HepG2 (cell line): ENCODE measurements around the gene CACTIN. TPM values are rescaled to one million over a fixed set of nuclear protein-coding genes. Genes with fewer than 3 reads are reported as not detected.

ENCODE experiments used
- ATAC-seq: fragments of 200-7000 bp; cut with Tn5 transposase; 3 replicates; pipeline ENCODE4 v1.9.1; 2020; ENCODE audit warnings: mild to moderate bottlenecking, moderate library complexity
- BruUV-seq: library from RNA; stranded (reverse); fragments of 400-500 nt; replicated peaks from 2 replicates; lab custom pipeline; 2021; lab: Mats Ljungman, UMichigan
- CTCF ChIA-PET: fragments of 300-600 bp; formaldehyde crosslinking; extraction: SDS; loops from one replicate; lab custom pipeline; 2021; ENCODE audit warnings: low total read pairs, inconsistent platforms, low intra/inter-chr PET ratio; lab: Yijun Ruan, JAX
- POLR2A ChIA-PET: fragments of 350-600 bp; sonication (Branson Sonifier 250); formaldehyde crosslinking; loops from one replicate; lab custom pipeline; 2020; ENCODE audit warnings: antibody characterized with exemption, inconsistent platforms; lab: Yijun Ruan, JAX
- DNase-seq: peaks from one replicate; pipeline ENCODE4 v3.0.0-alpha.2; 2015; ENCODE audit warnings: low spot score
- FAIRE-seq: peaks from 3 replicates; lab custom pipeline; 2011; peaks lifted over from hg19 to GRCh38; lab: Jason Lieb, UNC
- H2AFZ ChIP-seq: one replicate; pipeline ENCODE4 v1.6.1; 2011; ENCODE audit warnings: low read length, inconsistent platforms
- H3K27ac ChIP-seq: fragments of 300-600 bp; 3 replicates; pipeline ENCODE4 v1.8.0; 2011; ENCODE audit warnings: mixed run types, mild to moderate bottlenecking, mixed read lengths, low read length, inconsistent platforms; ENCODE audit not compliant: insufficient read depth; ENCODE audit errors: extremely low read length
- H3K27me3 ChIP-seq, 2 experiments: fragments of 200-600 bp in 1 of 2; 2 replicates in 1 of 2; 3 replicates in 1 of 2; pipeline versions ENCODE4 v1.6.0 to v1.8.0; 2011; ENCODE audit warnings: low read length in 2 of 2, mild to moderate bottlenecking in 2 of 2, moderate library complexity in 2 of 2, inconsistent platforms in 1 of 2; ENCODE audit not compliant: insufficient read depth in 2 of 2, control insufficient read depth in 1 of 2
- H3K36me3 ChIP-seq, 2 experiments: fragments of 200-600 bp in 1 of 2; replicated peaks in 1 of 2; 2 replicates in 1 of 2; 3 replicates in 1 of 2; pipeline versions ENCODE4 v1.5.1 to v1.8.0; 2011; ENCODE audit warnings: low read length in 2 of 2, inconsistent platforms in 1 of 2; ENCODE audit not compliant: insufficient read depth in 2 of 2, control insufficient read depth in 1 of 2
- H3K4me1 ChIP-seq: 2 replicates; pipeline ENCODE4 v1.5.1; 2012; ENCODE audit warnings: low read length, inconsistent platforms; ENCODE audit not compliant: insufficient read depth
- H3K4me2 ChIP-seq: 2 replicates; pipeline ENCODE4 v1.6.0; 2011; ENCODE audit warnings: low read depth, low read length, inconsistent platforms
- H3K4me3 ChIP-seq, 3 experiments: fragments of 200-600 bp in 1 of 3; sonication (generic), shearing (Covaris generic) in 1 of 3; replicated peaks in 1 of 3; 2 replicates each; pipeline ENCODE4 v1.5.1; 2011 to 2016; ENCODE audit warnings: low read length in 3 of 3, inconsistent platforms in 2 of 3, low read depth in 2 of 3, mild to moderate bottlenecking in 2 of 3, control low read depth in 1 of 3, mixed read lengths in 1 of 3; ENCODE audit not compliant: insufficient read depth in 1 of 3
- H3K79me2 ChIP-seq: one replicate; pipeline ENCODE4 v1.6.1; 2011; ENCODE audit warnings: low read length, inconsistent platforms; ENCODE audit not compliant: insufficient read depth
- H3K9ac ChIP-seq: 2 replicates; pipeline ENCODE4 v1.6.0; 2011; ENCODE audit warnings: mild to moderate bottlenecking, low read depth, low read length, inconsistent platforms; ENCODE audit not compliant: insufficient read depth
- H3K9me3 ChIP-seq: 2 replicates; pipeline ENCODE4 v1.5.1; 2012; ENCODE audit warnings: mild to moderate bottlenecking, low read length
- H4K20me1 ChIP-seq: 2 replicates; pipeline ENCODE4 v1.6.0; 2011; ENCODE audit warnings: inconsistent platforms, mild to moderate bottlenecking, low read length, moderate library complexity; ENCODE audit not compliant: insufficient read depth
- DMAP1 ChIP-seq: IDR thresholded peaks from 2 replicates; pipeline ENCODE4 v1.6.1; 2016
- EHMT2 ChIP-seq: fragments of 200-600 bp; sonication (generic); IDR thresholded peaks from 2 replicates; pipeline ENCODE4 v1.7.0; 2017; ENCODE audit warnings: antibody characterized with exemption, low read depth, low read length, borderline replicate concordance
- ELF3 ChIP-seq: IDR thresholded peaks from 2 replicates; pipeline ENCODE4 v1.6.1; 2016; ENCODE audit warnings: missing genetic modification reagents, missing compliant biosample characterization
- GABPA ChIP-seq, 2 experiments: IDR thresholded peaks; 2 replicates each; pipeline ENCODE4 v1.6.1; 2011 to 2016; ENCODE audit warnings: low read depth in 2 of 2, low read length in 1 of 2, missing biosample characterization in 1 of 2, missing genetic modification characterization in 1 of 2
- GFI1 ChIP-seq: sonication (generic); formaldehyde crosslinking; IDR thresholded peaks from 2 replicates; pipeline ENCODE4 v1.5.0; 2020; ENCODE audit warnings: missing genetic modification reagents, mild to moderate bottlenecking, borderline replicate concordance
- HCFC1 ChIP-seq: fragments of 150-350 bp; IDR thresholded peaks from 2 replicates; pipeline ENCODE4 v1.6.1; 2014; ENCODE audit warnings: low read depth, low read length
- KAT8 ChIP-seq: IDR thresholded peaks from 2 replicates; pipeline ENCODE4 v1.6.1; 2016; ENCODE audit warnings: missing genetic modification reagents, missing compliant biosample characterization
- NFYC ChIP-seq: IDR thresholded peaks from 2 replicates; pipeline ENCODE4 v1.6.1; 2016; ENCODE audit warnings: missing genetic modification reagents, missing compliant biosample characterization
- PRMT3 ChIP-seq: sonication (generic); formaldehyde crosslinking; IDR thresholded peaks from 2 replicates; pipeline ENCODE4 v1.8.1; 2022; ENCODE audit warnings: low read depth, mild to moderate bottlenecking, moderate library complexity, missing genetic modification reagents, borderline replicate concordance
- SOX5 ChIP-seq: IDR thresholded peaks from 2 replicates; pipeline ENCODE4 v1.6.1; 2016; ENCODE audit warnings: borderline replicate concordance
- SRF ChIP-seq: IDR thresholded peaks from 2 replicates; pipeline ENCODE4 v1.6.1; 2011; ENCODE audit warnings: mild to moderate bottlenecking, low read depth, low read length, moderate library complexity
- SRSF4 ChIP-seq: fragments of 200-400 bp; formaldehyde crosslinking; IDR thresholded peaks from one replicate; pipeline ENCODE4 v1.6.1; 2018; ENCODE audit warnings: mild to moderate bottlenecking, low read depth, low read length, moderate library complexity; ENCODE audit not compliant: poor library complexity, severe bottlenecking
- ZBTB21 ChIP-seq: sonication (generic); formaldehyde crosslinking; IDR thresholded peaks from 2 replicates; pipeline ENCODE4 v1.4.0; 2020; ENCODE audit warnings: missing genetic modification reagents
- ZNF678 ChIP-seq: sonication (generic); formaldehyde crosslinking; IDR thresholded peaks from 2 replicates; pipeline ENCODE4 v1.4.0; 2020; ENCODE audit warnings: mild to moderate bottlenecking, missing genetic modification reagents
- ZNF724P ChIP-seq: sonication (generic); formaldehyde crosslinking; IDR thresholded peaks from 2 replicates; pipeline ENCODE4 v1.8.0; 2022; ENCODE audit warnings: missing genetic modification reagents, borderline replicate concordance
- ZNF788 ChIP-seq: sonication (generic); formaldehyde crosslinking; IDR thresholded peaks from 2 replicates; pipeline ENCODE4 v1.5.0; 2020; ENCODE audit warnings: mild to moderate bottlenecking, missing genetic modification reagents, borderline replicate concordance
- WGBS: methylation state at CpG from one replicate; pipeline ENCODE4 v1.1.6; 2017; ENCODE audit warnings: low lambda C conversion rate; 5-methylcytosine and 5-hydroxymethylcytosine counted together
- in situ Hi-C: cut with HindIII; loops from 2 replicates; pipeline ENCODE4 v1.10.0; 2017; ENCODE audit warnings: low pct_unique_long_range_greater_than_20kb; ENCODE audit not compliant: extremely low pct_ligation_motif_present
- intact Hi-C: fragments of 100-400 bp; cut with micrococcal nuclease; formaldehyde crosslinking; loops from one replicate; pipeline ENCODE4 v1.10.0; 2022; ENCODE audit not compliant: unreplicated experiment
- polyA plus RNA-seq, 8 experiments: library from polyadenylated mRNA; depleted of rRNA in 3 of 8; stranded (reverse) in 7 of 8; unstranded in 1 of 8; fragments of >200 nt; fragmentation: Illumina TruSeq in 4 of 8; extraction: Trizol in 4 of 8; gene quantifications; 2 replicates each; pipeline versions ENCODE4 v1.2.1 to v1.2.3, GENCODE V29; 2011 to 2016; ENCODE audit warnings: low read depth in 4 of 8, missing spikeins in 1 of 8, mixed read lengths in 1 of 8; ENCODE audit not compliant: insufficient read depth in 1 of 8
- total RNA-seq, 5 experiments: library from RNA; depleted of rRNA; stranded (reverse); fragments of >200 nt; fragmentation: Illumina TruSeq; extraction: Trizol; gene quantifications; 2 replicates each; pipeline ENCODE4 v1.2.3, GENCODE V29; 2016; ENCODE audit warnings: low read depth in 1 of 5
- TF ChIP-seq, protein P1 (sequence below): fragments of 450-650 bp; IDR thresholded peaks from 2 replicates; pipeline ENCODE4 v1.6.1; 2016
- TF ChIP-seq, protein P2 (sequence below): sonication (generic); formaldehyde crosslinking; IDR thresholded peaks from 2 replicates; pipeline ENCODE4 v1.8.1; 2023; ENCODE audit warnings: mild to moderate bottlenecking, inconsistent platforms, moderate library complexity, missing genetic modification reagents, borderline replicate concordance
- TF ChIP-seq, protein P3 (sequence below): sonication (generic); formaldehyde crosslinking; IDR thresholded peaks from 2 replicates; pipeline ENCODE4 v1.8.1; 2023; ENCODE audit warnings: mild to moderate bottlenecking, moderate library complexity, missing genetic modification reagents

Gene CACTIN
- total and polyA plus RNA-seq, 2 of the 13 experiments (the other 11 are each of a cell fraction or from before 2014, with no cell fraction given), result 10.0 to 16.6 TPM

DNA sequence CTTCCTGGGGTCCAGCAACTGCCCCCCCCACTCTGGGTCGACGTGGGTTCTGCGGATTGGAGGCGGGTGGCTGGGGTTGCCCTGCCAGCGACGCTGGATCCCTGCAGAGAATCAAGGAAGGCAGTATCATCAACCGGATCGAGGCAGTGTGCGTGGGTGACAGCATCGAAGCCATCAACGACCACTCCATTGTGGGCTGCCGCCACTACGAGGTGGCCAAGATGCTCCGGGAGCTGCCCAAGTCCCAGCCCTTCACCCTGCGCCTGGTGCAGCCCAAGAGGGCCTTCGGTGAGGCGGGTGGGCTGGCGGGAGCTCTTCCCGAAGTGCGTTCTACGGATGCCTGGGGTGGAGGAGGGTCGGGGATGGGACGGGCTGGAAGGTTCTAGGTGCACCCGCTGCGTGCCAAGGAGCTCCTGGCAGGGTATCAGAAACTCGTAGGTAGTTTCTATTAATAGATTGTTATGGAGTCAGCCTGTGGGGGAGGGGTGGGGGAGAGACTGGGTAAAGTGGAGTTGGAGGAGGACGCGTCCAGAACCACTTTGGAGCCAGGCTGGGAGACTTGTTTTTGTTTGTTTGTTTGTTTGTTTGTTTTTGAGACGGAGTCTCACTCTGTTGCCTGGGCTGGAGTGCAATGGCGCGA lies 39.8 kb downstream of the CACTIN start:
- Histone ChIP-seq H3K9ac (no peak overlapping the region), H3K27me3 (peaks cover 3 to 23% of the 10 kb centered on the region in 2 experiments; a peak in 4 of 5 replicates), H3K79me2 (no peaks in the 10 kb centered on the region), H2AFZ (no peak overlapping the region), H3K36me3 (no peaks in the 10 kb centered on the region), H3K9me3 (no peaks in the 10 kb centered on the region), H4K20me1 (no peaks in the 10 kb centered on the region), H3K4me3 (no peak overlapping the region), H3K4me2 (no peak overlapping the region), H3K27ac (no peak overlapping the region), H3K4me1 (no peaks in the 10 kb centered on the region)
- ATAC-seq, result no peak
- ChIA-PET POLR2A (no interaction called here), CTCF (interaction anchor here (1.4 kb wide), 1 partner anchor 42 kb away, joined by 5 read pairs; no protein-coding TSS in a partner anchor)
- no peak for TF ChIP-seq ZNF678 (CRISPR knock-in tag)
- TF ChIP-seq, protein P1, sequence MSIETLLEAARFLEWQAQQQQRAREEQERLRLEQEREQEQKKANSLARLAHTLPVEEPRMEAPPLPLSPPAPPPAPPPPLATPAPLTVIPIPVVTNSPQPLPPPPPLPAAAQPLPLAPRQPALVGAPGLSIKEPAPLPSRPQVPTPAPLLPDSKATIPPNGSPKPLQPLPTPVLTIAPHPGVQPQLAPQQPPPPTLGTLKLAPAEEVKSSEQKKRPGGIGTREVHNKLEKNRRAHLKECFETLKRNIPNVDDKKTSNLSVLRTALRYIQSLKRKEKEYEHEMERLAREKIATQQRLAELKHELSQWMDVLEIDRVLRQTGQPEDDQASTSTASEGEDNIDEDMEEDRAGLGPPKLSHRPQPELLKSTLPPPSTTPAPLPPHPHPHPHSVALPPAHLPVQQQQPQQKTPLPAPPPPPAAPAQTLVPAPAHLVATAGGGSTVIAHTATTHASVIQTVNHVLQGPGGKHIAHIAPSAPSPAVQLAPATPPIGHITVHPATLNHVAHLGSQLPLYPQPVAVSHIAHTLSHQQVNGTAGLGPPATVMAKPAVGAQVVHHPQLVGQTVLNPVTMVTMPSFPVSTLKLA, result no peak
- no peak for TF ChIP-seq SRSF4
- TF ChIP-seq GABPA (IDR thresholded peaks at IDR 0.05; ENCODE audit: low read depth, low read length), result no peak
- no peak for TF ChIP-seq GABPA (CRISPR knock-in tag; IDR thresholded peaks at IDR 0.05; ENCODE audit: low read depth)
- no peak for TF ChIP-seq NFYC (CRISPR knock-in tag)
- no peak for TF ChIP-seq ZBTB21
- TF ChIP-seq DMAP1, result no peak
- no peak for TF ChIP-seq HCFC1
- no peak for TF ChIP-seq GFI1 (CRISPR knock-in tag)
- TF ChIP-seq, protein P2, sequence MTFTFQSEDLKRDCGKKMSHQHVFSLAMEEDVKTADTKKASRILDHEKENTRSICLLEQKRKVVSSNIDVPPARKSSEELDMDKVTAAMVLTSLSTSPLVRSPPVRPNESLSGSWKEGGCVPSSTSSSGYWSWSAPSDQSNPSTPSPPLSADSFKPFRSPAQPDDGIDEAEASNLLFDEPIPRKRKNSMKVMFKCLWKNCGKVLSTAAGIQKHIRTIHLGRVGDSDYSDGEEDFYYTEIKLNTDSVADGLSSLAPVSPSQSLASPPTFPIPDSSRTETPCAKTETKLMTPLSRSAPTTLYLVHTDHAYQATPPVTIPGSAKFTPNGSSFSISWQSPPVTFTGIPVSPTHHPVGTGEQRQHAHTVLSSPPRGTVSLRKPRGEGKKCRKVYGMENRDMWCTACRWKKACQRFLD, result no peak
- TF ChIP-seq ZNF724P (CRISPR knock-in tag), result no peak
- TF ChIP-seq ELF3 (CRISPR knock-in tag), result no peak
- TF ChIP-seq EHMT2, result no peak
- TF ChIP-seq, protein P3, sequence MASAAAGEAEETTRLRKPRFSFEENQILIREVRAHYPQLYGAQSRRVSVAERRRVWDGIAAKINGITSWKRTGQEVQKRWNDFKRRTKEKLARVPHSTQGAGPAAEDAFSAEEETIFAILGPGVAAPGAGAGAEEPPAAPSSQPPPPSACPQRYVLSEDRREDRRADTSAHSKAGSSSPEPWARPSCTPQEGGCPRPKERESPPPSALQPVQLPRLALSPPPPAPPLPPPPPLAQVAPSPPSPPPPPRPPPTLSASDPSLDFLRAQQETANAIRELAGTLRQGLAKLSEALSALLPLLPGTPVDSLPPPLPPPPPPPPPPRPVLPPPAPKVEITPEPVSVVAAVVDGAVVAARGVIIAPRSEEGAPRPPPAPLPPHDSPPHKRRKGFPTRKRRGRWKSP (CRISPR knock-in tag), result no peak
- no peak for TF ChIP-seq SOX5 (CRISPR knock-in tag)
- no peak for TF ChIP-seq ZNF788 (CRISPR knock-in tag)
- TF ChIP-seq KAT8 (CRISPR knock-in tag), result no peak
- no peak for TF ChIP-seq SRF
- TF ChIP-seq PRMT3 (CRISPR knock-in tag), result no peak
- intact Hi-C loops, result no loop called here
- BruUV-seq, result no TSS peak
- WGBS, result 34% methylated on average over 16 of the region's 31 CpGs
- in situ Hi-C loops, result no loop called here
- DNase-seq, result no peak
- FAIRE-seq, result no peak
